ENCODE data around the gene TMC5. TPM values are rescaled to one million over a fixed set of nuclear protein-coding genes. Genes with fewer than 3 reads are reported as not detected.

Gene TMC5
- total and polyA plus RNA-seq, 2 donors from 2014 or later, result 1.0 to 6.6 TPM

- Histone ChIP-seq H3K36me3 (ENCODE audit: control insufficient read depth in 2 of 3, insufficient read depth in 3 of 3, low read length in 3 of 3) (peaks cover 4 to 30% (median 27%) of the 10 kb centered on the region in 3 donors), H3K27me3 (ENCODE audit: control insufficient read depth, insufficient read depth, low read length) (no peaks in the 10 kb centered on the region), H3K4me1 (ENCODE audit: control insufficient read depth in 2 of 3, insufficient read depth in 2 of 3, low read depth in 1 of 3, low read length in 3 of 3) (no peaks in the 10 kb centered on the region), H3K4me3 (ENCODE audit: low read length in 3 of 3) (no peak overlapping the region), H3K9ac (ENCODE audit: low read length in 3 of 3) (no peak overlapping the region), H3K27ac (ENCODE audit: low read depth in 2 of 2, low read length in 2 of 2) (no peak overlapping the region), H3K9me3 (ENCODE audit: control insufficient read depth in 2 of 3, insufficient read depth in 1 of 3, low read length in 3 of 3) (no peaks in the 10 kb centered on the region)
- FAIRE-seq, result no peak
- intact Hi-C loops (cut with DNase I), result no loop called here
- TF ChIP-seq CTCF (IDR thresholded peaks at IDR 0.05; ENCODE audit: borderline replicate concordance, extremely low read depth, insufficient read depth), result no peak
- no peak for DNase-seq
Observed at GRCh38 chr16:19499481-19499880, 81.8 kb downstream of the TMC5 start.

- H3K4me1 ChIP-seq (ENCODE audit: control insufficient read depth in 2 of 3, insufficient read depth in 2 of 3, low read depth in 1 of 3, low read length in 3 of 3), result no peaks in the 10 kb centered on the region
- peak; percentile 61 for TF ChIP-seq CTCF (IDR thresholded peaks at IDR 0.05; ENCODE audit: borderline replicate concordance, extremely low read depth, insufficient read depth)
- FAIRE-seq, result no peak
- peak in 4 of 5 donors; percentile 74 to 85 (median 80) for DNase-seq
- intact Hi-C loops (cut with DNase I), result no loop called here
- H3K27me3 ChIP-seq (ENCODE audit: control insufficient read depth, insufficient read depth, low read length), result no peaks in the 10 kb centered on the region
- H3K36me3 ChIP-seq (ENCODE audit: control insufficient read depth in 2 of 3, insufficient read depth in 3 of 3, low read length in 3 of 3), result peaks cover 4 to 40% (median 34%) of the 10 kb centered on the region in 3 donors
- H3K9ac ChIP-seq (ENCODE audit: low read length in 3 of 3), result no peak overlapping the region
- H3K4me3 ChIP-seq (ENCODE audit: low read length in 3 of 3), result no peak overlapping the region
- no peaks in the 10 kb centered on the region for H3K9me3 ChIP-seq (ENCODE audit: control insufficient read depth in 2 of 3, insufficient read depth in 1 of 3, low read length in 3 of 3)
- H3K27ac ChIP-seq (ENCODE audit: low read depth in 2 of 2, low read length in 2 of 2), result no peak overlapping the region
Observed at GRCh38 chr16:19502395-19503131, 84.9 kb downstream of the TMC5 start.

- Histone ChIP-seq H3K4me3 (ENCODE audit: low read length in 3 of 3) (no peak overlapping the region), H3K4me1 (ENCODE audit: control insufficient read depth in 2 of 3, insufficient read depth in 2 of 3, low read depth in 1 of 3, low read length in 3 of 3) (no peaks in the 10 kb centered on the region), H3K9me3 (ENCODE audit: control insufficient read depth in 2 of 3, insufficient read depth in 1 of 3, low read length in 3 of 3) (no peaks in the 10 kb centered on the region), H3K36me3 (ENCODE audit: control insufficient read depth in 2 of 3, insufficient read depth in 3 of 3, low read length in 3 of 3) (peaks cover 4 to 48% (median 36%) of the 10 kb centered on the region in 3 donors), H3K9ac (ENCODE audit: low read length in 3 of 3) (no peak overlapping the region), H3K27ac (ENCODE audit: low read depth in 2 of 2, low read length in 2 of 2) (no peak overlapping the region), H3K27me3 (ENCODE audit: control insufficient read depth, insufficient read depth, low read length) (no peaks in the 10 kb centered on the region)
- TF ChIP-seq CTCF (IDR thresholded peaks at IDR 0.05; ENCODE audit: borderline replicate concordance, extremely low read depth, insufficient read depth), result no peak
- no peak for FAIRE-seq
- intact Hi-C loops (cut with DNase I), result no loop called here
- DNase-seq, result no peak
Observed at GRCh38 chr16:19503461-19504075, 85.9 kb downstream of the TMC5 start.

All from kidney (tissue), 14 donors.